ENCODE measurements around the gene CDK11B.

Gene CDK11B

GRCh38 chr1:1625824-1626206 lies 33.0 kb downstream of the CDK11B start:
- no peaks in the 10 kb centered on the region for H3K36me3 ChIP-seq (ENCODE audit: control insufficient read depth, insufficient read depth, low read length)
- no peaks in the 10 kb centered on the region for H3K4me1 ChIP-seq (ENCODE audit: control insufficient read depth, insufficient read depth, low read length)
- H3K9me3 ChIP-seq (ENCODE audit: control insufficient read depth, low read length): no peaks in the 10 kb centered on the region
- H3K27me3 ChIP-seq (ENCODE audit: control insufficient read depth, insufficient read depth, low read length, poor library complexity, severe bottlenecking): peaks cover 7% of the 10 kb centered on the region
- 93 to 95% methylated on average over 8 of the region's 8 CpGs for WGBS, 2 experiments
- H3K27ac ChIP-seq (ENCODE audit: insufficient read depth, low read depth, low read length, poor library complexity, severe bottlenecking): no peak overlapping the region
- no peak overlapping the region for H3K4me3 ChIP-seq (ENCODE audit: insufficient read depth, low read depth, low read length)

GRCh38 chr1:1625404-1625775 lies 33.4 kb downstream of the CDK11B start:
- WGBS, 2 experiments: 96% methylated on average over 28 of the region's 28 CpGs
- no peak overlapping the region for H3K4me3 ChIP-seq (ENCODE audit: insufficient read depth, low read depth, low read length)

GRCh38 chr1:1624443-1625403 lies 34.1 kb downstream of the CDK11B start:
- Histone ChIP-seq H3K27ac (ENCODE audit: insufficient read depth, low read depth, low read length, poor library complexity, severe bottlenecking) (no peak overlapping the region), H3K4me1 (ENCODE audit: control insufficient read depth, insufficient read depth, low read length) (no peaks in the 10 kb centered on the region), H3K36me3 (ENCODE audit: control insufficient read depth, insufficient read depth, low read length) (no peaks in the 10 kb centered on the region), H3K9me3 (ENCODE audit: control insufficient read depth, low read length) (no peaks in the 10 kb centered on the region), H3K4me3 (ENCODE audit: insufficient read depth, low read depth, low read length) (no peak overlapping the region), H3K27me3 (ENCODE audit: control insufficient read depth, insufficient read depth, low read length, poor library complexity, severe bottlenecking) (no peaks in the 10 kb centered on the region)
- WGBS, 2 experiments: 90 to 91% methylated on average over 38 of the region's 38 CpGs

More at GRCh38 chr1:1625404-1625775, 33.4 kb downstream of the CDK11B start:
- Histone ChIP-seq H3K4me1 (ENCODE audit: control insufficient read depth, insufficient read depth, low read length) (no peaks in the 10 kb centered on the region), H3K9me3 (ENCODE audit: control insufficient read depth, low read length) (no peaks in the 10 kb centered on the region), H3K36me3 (ENCODE audit: control insufficient read depth, insufficient read depth, low read length) (no peaks in the 10 kb centered on the region), H3K27me3 (ENCODE audit: control insufficient read depth, insufficient read depth, low read length, poor library complexity, severe bottlenecking) (peaks cover 3% of the 10 kb centered on the region), H3K27ac (ENCODE audit: insufficient read depth, low read depth, low read length, poor library complexity, severe bottlenecking) (no peak overlapping the region)

- H3K27ac ChIP-seq (ENCODE audit: insufficient read depth, low read depth, low read length, poor library complexity, severe bottlenecking): no peak overlapping the region
Measured at GRCh38 chr1:1623631-1624442, 35.0 kb downstream of the CDK11B start.

GRCh38 chr1:1623181-1623630 lies 35.6 kb downstream of the CDK11B start:
- peaks cover 4% of the 10 kb centered on the region for H3K36me3 ChIP-seq (ENCODE audit: control insufficient read depth, insufficient read depth, low read length)
- no peak overlapping the region for H3K27ac ChIP-seq (ENCODE audit: insufficient read depth, low read depth, low read length, poor library complexity, severe bottlenecking)
- WGBS, 2 experiments: 95 to 96% methylated on average over 33 of the region's 33 CpGs
- no peaks in the 10 kb centered on the region for H3K9me3 ChIP-seq (ENCODE audit: control insufficient read depth, low read length)
- no peaks in the 10 kb centered on the region for H3K4me1 ChIP-seq (ENCODE audit: control insufficient read depth, insufficient read depth, low read length)
- no peaks in the 10 kb centered on the region for H3K27me3 ChIP-seq (ENCODE audit: control insufficient read depth, insufficient read depth, low read length, poor library complexity, severe bottlenecking)
- H3K4me3 ChIP-seq (ENCODE audit: insufficient read depth, low read depth, low read length): no peak overlapping the region

More at GRCh38 chr1:1623631-1624442, 35.0 kb downstream of the CDK11B start:
- 95 to 96% methylated on average over 51 of the region's 51 CpGs for WGBS, 2 experiments
- Histone ChIP-seq H3K4me3 (ENCODE audit: insufficient read depth, low read depth, low read length) (no peak overlapping the region), H3K9me3 (ENCODE audit: control insufficient read depth, low read length) (no peaks in the 10 kb centered on the region), H3K36me3 (ENCODE audit: control insufficient read depth, insufficient read depth, low read length) (peaks cover 1% of the 10 kb centered on the region), H3K4me1 (ENCODE audit: control insufficient read depth, insufficient read depth, low read length) (no peaks in the 10 kb centered on the region), H3K27me3 (ENCODE audit: control insufficient read depth, insufficient read depth, low read length, poor library complexity, severe bottlenecking) (no peaks in the 10 kb centered on the region)

GRCh38 chr1:1622788-1623094 lies 36.1 kb downstream of the CDK11B start:
- H3K4me1 ChIP-seq (ENCODE audit: control insufficient read depth, insufficient read depth, low read length): no peaks in the 10 kb centered on the region
- no peak overlapping the region for H3K27ac ChIP-seq (ENCODE audit: insufficient read depth, low read depth, low read length, poor library complexity, severe bottlenecking)
- H3K4me3 ChIP-seq (ENCODE audit: insufficient read depth, low read depth, low read length): no peak overlapping the region
- WGBS, 2 experiments: 94 to 96% methylated on average over 17 of the region's 17 CpGs
- H3K36me3 ChIP-seq (ENCODE audit: control insufficient read depth, insufficient read depth, low read length): peaks cover 4% of the 10 kb centered on the region
- H3K9me3 ChIP-seq (ENCODE audit: control insufficient read depth, low read length): no peaks in the 10 kb centered on the region
- H3K27me3 ChIP-seq (ENCODE audit: control insufficient read depth, insufficient read depth, low read length, poor library complexity, severe bottlenecking): no peaks in the 10 kb centered on the region

GRCh38 chr1:1622010-1622787 lies 36.6 kb downstream of the CDK11B start:
- H3K4me3 ChIP-seq (ENCODE audit: insufficient read depth, low read depth, low read length): no peak overlapping the region
- H3K36me3 ChIP-seq (ENCODE audit: control insufficient read depth, insufficient read depth, low read length): peaks cover 4% of the 10 kb centered on the region
- WGBS, 2 experiments: 87 to 90% methylated on average over 21 of the region's 21 CpGs
- H3K9me3 ChIP-seq (ENCODE audit: control insufficient read depth, low read length): no peaks in the 10 kb centered on the region
- H3K27ac ChIP-seq (ENCODE audit: insufficient read depth, low read depth, low read length, poor library complexity, severe bottlenecking): no peak overlapping the region
- H3K27me3 ChIP-seq (ENCODE audit: control insufficient read depth, insufficient read depth, low read length, poor library complexity, severe bottlenecking): no peaks in the 10 kb centered on the region
- H3K4me1 ChIP-seq (ENCODE audit: control insufficient read depth, insufficient read depth, low read length): no peaks in the 10 kb centered on the region

GRCh38 chr1:1621173-1622009 lies 37.4 kb downstream of the CDK11B start:
- H3K27ac ChIP-seq (ENCODE audit: insufficient read depth, low read depth, low read length, poor library complexity, severe bottlenecking): no peak overlapping the region
- no peaks in the 10 kb centered on the region for H3K27me3 ChIP-seq (ENCODE audit: control insufficient read depth, insufficient read depth, low read length, poor library complexity, severe bottlenecking)
- H3K36me3 ChIP-seq (ENCODE audit: control insufficient read depth, insufficient read depth, low read length): peaks cover 4% of the 10 kb centered on the region
- no peaks in the 10 kb centered on the region for H3K9me3 ChIP-seq (ENCODE audit: control insufficient read depth, low read length)
- H3K4me3 ChIP-seq (ENCODE audit: insufficient read depth, low read depth, low read length): no peak overlapping the region
- 93 to 94% methylated on average over 31 of the region's 31 CpGs for WGBS, 2 experiments
- H3K4me1 ChIP-seq (ENCODE audit: control insufficient read depth, insufficient read depth, low read length): peaks cover 7% of the 10 kb centered on the region

- 92 to 94% methylated on average over 16 of the region's 16 CpGs for WGBS, 2 experiments
- no peaks in the 10 kb centered on the region for H3K9me3 ChIP-seq (ENCODE audit: control insufficient read depth, low read length)
- no peak overlapping the region for H3K4me3 ChIP-seq (ENCODE audit: insufficient read depth, low read depth, low read length)
- H3K27me3 ChIP-seq (ENCODE audit: control insufficient read depth, insufficient read depth, low read length, poor library complexity, severe bottlenecking): no peaks in the 10 kb centered on the region
- H3K36me3 ChIP-seq (ENCODE audit: control insufficient read depth, insufficient read depth, low read length): peaks cover 4% of the 10 kb centered on the region
- no peak overlapping the region for H3K27ac ChIP-seq (ENCODE audit: insufficient read depth, low read depth, low read length, poor library complexity, severe bottlenecking)
- peaks cover 8% of the 10 kb centered on the region for H3K4me1 ChIP-seq (ENCODE audit: control insufficient read depth, insufficient read depth, low read length)
Measured at GRCh38 chr1:1620433-1621139, 38.2 kb downstream of the CDK11B start.
